ENCODE results near the gene ARHGAP10. TPM values are rescaled to one million over a fixed set of nuclear protein-coding genes. Genes with fewer than 3 reads are reported as not detected.
A peak's percentile ranks its signal among the peaks of the same experiment; 100 is the strongest.

The ARHGAP10 gene
- total RNA-seq, 1 experiment from 2014 or later, result 25.0 TPM

- peak overlapping the region; percentile 32 for H3K27ac ChIP-seq
- peak in 1 of 2 experiments; percentile 46 for DNase-seq
- H3K4me3 ChIP-seq, result no peak overlapping the region
- H3K4me1 ChIP-seq, result peaks cover 17% of the 10 kb centered on the region
- no peaks in the 10 kb centered on the region for H3K36me3 ChIP-seq
- H3K27me3 ChIP-seq, result no peaks in the 10 kb centered on the region
- no peaks in the 10 kb centered on the region for H3K9me3 ChIP-seq (replicated peaks)
Observed at GRCh38 chr4:147741190-147741788, 9.4 kb downstream of the ARHGAP10 start.

- no peaks in the 10 kb centered on the region for H3K4me1 ChIP-seq
Observed at GRCh38 chr4:147747787-147748454, 16.0 kb downstream of the ARHGAP10 start.

GRCh38 chr4:147749811-147750321 is 18.0 kb downstream of the ARHGAP10 start:
- Histone ChIP-seq H3K4me1 (peaks cover 12% of the 10 kb centered on the region), H3K36me3 (no peaks in the 10 kb centered on the region), H3K9me3 (replicated peaks) (no peaks in the 10 kb centered on the region), H3K27ac (no peak overlapping the region), H3K27me3 (no peaks in the 10 kb centered on the region), H3K4me3 (no peak overlapping the region)
- DNase-seq, result no peak

More at GRCh38 chr4:147747787-147748454, 16.0 kb downstream of the ARHGAP10 start:
- Histone ChIP-seq H3K9me3 (replicated peaks) (no peaks in the 10 kb centered on the region), H3K27me3 (no peaks in the 10 kb centered on the region), H3K36me3 (no peaks in the 10 kb centered on the region), H3K27ac (no peak overlapping the region), H3K4me3 (no peak overlapping the region)
- no peak for DNase-seq

- no peak overlapping the region for H3K27ac ChIP-seq
- no peak overlapping the region for H3K4me3 ChIP-seq
- no peaks in the 10 kb centered on the region for H3K27me3 ChIP-seq
- no peak for DNase-seq
- peaks cover 12% of the 10 kb centered on the region for H3K4me1 ChIP-seq
- no peaks in the 10 kb centered on the region for H3K36me3 ChIP-seq
- H3K9me3 ChIP-seq (replicated peaks), result no peaks in the 10 kb centered on the region
Observed at GRCh38 chr4:147753047-147753446, 21.2 kb downstream of the ARHGAP10 start.

- Histone ChIP-seq H3K36me3 (no peaks in the 10 kb centered on the region), H3K4me3 (no peak overlapping the region), H3K27ac (no peak overlapping the region), H3K27me3 (no peaks in the 10 kb centered on the region), H3K4me1 (peaks cover 12% of the 10 kb centered on the region), H3K9me3 (replicated peaks) (no peaks in the 10 kb centered on the region)
- DNase-seq, result peak; percentile 32 to 56
Observed at GRCh38 chr4:147754037-147754445, 22.2 kb downstream of the ARHGAP10 start.

- H3K27me3 ChIP-seq, result no peaks in the 10 kb centered on the region
- H3K36me3 ChIP-seq, result no peaks in the 10 kb centered on the region
- no peak overlapping the region for H3K27ac ChIP-seq
- DNase-seq, result no peak
- no peaks in the 10 kb centered on the region for H3K9me3 ChIP-seq (replicated peaks)
- H3K4me3 ChIP-seq, result no peak overlapping the region
- H3K4me1 ChIP-seq, result peaks cover 14% of the 10 kb centered on the region
Observed at GRCh38 chr4:147755561-147756295, 23.8 kb downstream of the ARHGAP10 start.

GRCh38 chr4:147756417-147756816 is 24.5 kb downstream of the ARHGAP10 start:
- Histone ChIP-seq H3K9me3 (replicated peaks) (no peaks in the 10 kb centered on the region), H3K4me3 (no peak overlapping the region), H3K4me1 (peaks cover 14% of the 10 kb centered on the region), H3K36me3 (0 out of 2 replicates have a peak, but pooled peaks cover under 1% of the 10 kb centered on the region), H3K27me3 (no peaks in the 10 kb centered on the region), H3K27ac (no peak overlapping the region)
- DNase-seq, result no peak

- Histone ChIP-seq H3K4me3 (no peak overlapping the region), H3K9me3 (replicated peaks) (no peaks in the 10 kb centered on the region), H3K36me3 (0 out of 2 replicates have a peak, but pooled peaks cover 2% of the 10 kb centered on the region), H3K27me3 (no peaks in the 10 kb centered on the region), H3K4me1 (0 out of 2 replicates have a peak, but pooled peaks cover 2% of the 10 kb centered on the region), H3K27ac (no peak overlapping the region)
- no peak for DNase-seq
Observed at GRCh38 chr4:147760176-147760575, 28.3 kb downstream of the ARHGAP10 start.

- Histone ChIP-seq H3K27ac (no peak overlapping the region), H3K9me3 (replicated peaks) (no peaks in the 10 kb centered on the region), H3K27me3 (no peaks in the 10 kb centered on the region), H3K36me3 (0 out of 2 replicates have a peak, but pooled peaks cover 2% of the 10 kb centered on the region), H3K4me1 (0 out of 2 replicates have a peak, but pooled peaks cover 2% of the 10 kb centered on the region), H3K4me3 (no peak overlapping the region)
- peak in 1 of 2 experiments; percentile 30 for DNase-seq
Observed at GRCh38 chr4:147760695-147761094, 28.8 kb downstream of the ARHGAP10 start.

- Histone ChIP-seq H3K27me3 (no peaks in the 10 kb centered on the region), H3K27ac (no peak overlapping the region), H3K4me3 (no peak overlapping the region), H3K36me3 (0 out of 2 replicates have a peak, but pooled peaks cover 2% of the 10 kb centered on the region), H3K9me3 (replicated peaks) (no peaks in the 10 kb centered on the region), H3K4me1 (0 out of 2 replicates have a peak, but pooled peaks cover 2% of the 10 kb centered on the region)
- no peak for DNase-seq
Observed at GRCh38 chr4:147761218-147761883, 29.5 kb downstream of the ARHGAP10 start.

GRCh38 chr4:147764337-147764736 is 32.4 kb downstream of the ARHGAP10 start:
- Histone ChIP-seq H3K4me1 (0 out of 2 replicates have a peak, but pooled peaks cover 2% of the 10 kb centered on the region), H3K9me3 (replicated peaks) (no peaks in the 10 kb centered on the region), H3K27me3 (no peaks in the 10 kb centered on the region), H3K4me3 (no peak overlapping the region), H3K27ac (no peak overlapping the region), H3K36me3 (0 out of 2 replicates have a peak, but pooled peaks cover 2% of the 10 kb centered on the region)
- DNase-seq, result no peak

GRCh38 chr4:147765121-147765529 is 33.2 kb downstream of the ARHGAP10 start:
- Histone ChIP-seq H3K4me1 (0 out of 2 replicates have a peak, but pooled peaks cover 2% of the 10 kb centered on the region), H3K36me3 (0 out of 2 replicates have a peak, but pooled peaks cover 2% of the 10 kb centered on the region), H3K4me3 (no peak overlapping the region), H3K27ac (no peak overlapping the region), H3K27me3 (no peaks in the 10 kb centered on the region), H3K9me3 (replicated peaks) (no peaks in the 10 kb centered on the region)
- no peak for DNase-seq

GRCh38 chr4:147768113-147768512 is 36.2 kb downstream of the ARHGAP10 start:
- Histone ChIP-seq H3K4me3 (no peak overlapping the region), H3K27ac (no peak overlapping the region), H3K36me3 (no peaks in the 10 kb centered on the region), H3K4me1 (peaks cover 15% of the 10 kb centered on the region), H3K9me3 (replicated peaks) (no peaks in the 10 kb centered on the region), H3K27me3 (no peaks in the 10 kb centered on the region)
- no peak for DNase-seq

- H3K27me3 ChIP-seq, result no peaks in the 10 kb centered on the region
- no peak for DNase-seq
- H3K9me3 ChIP-seq (replicated peaks), result no peaks in the 10 kb centered on the region
- peaks cover 28% of the 10 kb centered on the region for H3K4me1 ChIP-seq
- H3K36me3 ChIP-seq, result no peaks in the 10 kb centered on the region
- H3K27ac ChIP-seq, result no peak overlapping the region
- H3K4me3 ChIP-seq, result no peak overlapping the region
Observed at GRCh38 chr4:147769386-147769785, 37.5 kb downstream of the ARHGAP10 start.
